HG03095 (cell line): ENCODE measurements around the gene TMEM81.

Experiments
- ATAC-seq: cut with Tn5 transposase; IDR thresholded peaks from one replicate; pipeline ENCODE4 v1.9.1; 2021; ENCODE audit warnings: moderate library complexity; ENCODE audit not compliant: unreplicated experiment

TMEM81 gene

GRCh38 chr1:205084360-205084759 is at the start of gene TMEM81:
TSS of gene TMEM81 (minus strand) at chr1:205084460. CDS start at chr1:205084320, 140 bp downstream.
- ATAC-seq, result no peak

- no peak for ATAC-seq
Measured at GRCh38 chr1:205133287-205133686, 49.0 kb upstream of the TMEM81 start.

- ATAC-seq, result no peak
Measured at GRCh38 chr1:205129447-205130029, 45.3 kb upstream of the TMEM81 start.

GRCh38 chr1:205128050-205128449 is 43.8 kb upstream of the TMEM81 start:
- no peak for ATAC-seq

GRCh38 chr1:205127646-205128045 is 43.4 kb upstream of the TMEM81 start:
- no peak for ATAC-seq

- ATAC-seq, result no peak
Measured at GRCh38 chr1:205124726-205125125, 40.5 kb upstream of the TMEM81 start.

- no peak for ATAC-seq
Measured at GRCh38 chr1:205122489-205122882, 38.2 kb upstream of the TMEM81 start.

- ATAC-seq, result peak; percentile 89
Measured at GRCh38 chr1:205121660-205122488, 37.6 kb upstream of the TMEM81 start, which contains the start of gene RBBP5. TSS of gene RBBP5 (minus strand) at chr1:205121978. CDS start at chr1:205121873, 105 bp downstream.

GRCh38 chr1:205118752-205119151 is 34.5 kb upstream of the TMEM81 start:
- no peak for ATAC-seq

GRCh38 chr1:205111354-205111753 is 27.1 kb upstream of the TMEM81 start:
- no peak for ATAC-seq

- ATAC-seq, result no peak
Measured at GRCh38 chr1:205109711-205110110, 25.5 kb upstream of the TMEM81 start.

- ATAC-seq, result no peak
Measured at GRCh38 chr1:205109269-205109668, 25.0 kb upstream of the TMEM81 start.

- no peak for ATAC-seq
Measured at GRCh38 chr1:205108464-205108863, 24.2 kb upstream of the TMEM81 start.

- no peak for ATAC-seq
Measured at GRCh38 chr1:205107327-205107726, 23.1 kb upstream of the TMEM81 start.

- ATAC-seq, result no peak
Measured at GRCh38 chr1:205102404-205102803, 18.1 kb upstream of the TMEM81 start.

GRCh38 chr1:205098242-205098641 is 14.0 kb upstream of the TMEM81 start:
- ATAC-seq, result no peak

- no peak for ATAC-seq
Measured at GRCh38 chr1:205095422-205095821, 11.2 kb upstream of the TMEM81 start.

GRCh38 chr1:205091043-205091740 is 6.9 kb upstream of the TMEM81 start:
- no peak for ATAC-seq

- no peak for ATAC-seq
Measured at GRCh38 chr1:205088341-205088740, 4.1 kb upstream of the TMEM81 start.

- no peak for ATAC-seq
Measured at GRCh38 chr1:205082431-205082830, 1.8 kb downstream of the TMEM81 start.

GRCh38 chr1:205077934-205078311 is 6.3 kb downstream of the TMEM81 start:
- ATAC-seq, result no peak
